OCI-LY3 (cell line): ENCODE measurements around the gene OOSP1.
"Not testable (repeated sequence)": the region's sequence is repeated elsewhere in the genome, so short reads cannot be mapped to it uniquely, and the experiment has no call there.

Experiments
- H2AFZ ChIP-seq: fragments of 200-600, 300-600 bp; shearing (Covaris generic); 2 replicates; pipeline ENCODE4 v1.6.0; 2014; ENCODE audit warnings: antibody characterized with exemption, low read depth, low read length
- H3K27ac ChIP-seq: fragments of 200-600, 300-600 bp; sonication (generic); 2 replicates; pipeline ENCODE4 v1.5.1; 2014; ENCODE audit warnings: mild to moderate bottlenecking, low read length, moderate library complexity, mixed read lengths
- H3K27me3 ChIP-seq: fragments of 200-600, 300-600 bp; sonication (generic); 2 replicates; pipeline ENCODE4 v1.6.1; 2014; ENCODE audit warnings: low read depth, low read length, mixed read lengths
- H3K36me3 ChIP-seq: fragments of 200-600, 300-600 bp; sonication (generic); replicated peaks from 2 replicates; pipeline ENCODE3; 2014; ENCODE audit warnings: low read depth, low read length, mixed read lengths
- H3K4me1 ChIP-seq: fragments of 300-600, 200-600 bp; sonication (generic); 2 replicates; pipeline ENCODE4 v1.6.1; 2014; ENCODE audit warnings: low read length, mixed read lengths
- H3K4me2 ChIP-seq: fragments of 200-600, 300-600 bp; sonication (generic); 2 replicates; pipeline ENCODE4 v1.6.1; 2014; ENCODE audit warnings: low read length, mixed read lengths
- H3K4me3 ChIP-seq: fragments of 300-600, 200-600 bp; sonication (generic); 2 replicates; pipeline ENCODE4 v1.5.1; 2014; ENCODE audit warnings: antibody characterized with exemption, mild to moderate bottlenecking, low read length, moderate library complexity
- H3K79me2 ChIP-seq: fragments of 300-600, 200-600 bp; shearing (Covaris generic); 2 replicates; pipeline ENCODE4 v1.6.1; 2014; ENCODE audit warnings: mild to moderate bottlenecking, low read length, mixed read lengths
- H3K9ac ChIP-seq: fragments of 300-600, 200-600 bp; shearing (Covaris generic); 2 replicates; pipeline ENCODE4 v1.6.0; 2014; ENCODE audit warnings: mild to moderate bottlenecking, low read length, moderate library complexity
- H3K9me3 ChIP-seq: fragments of 200-600, 300-600 bp; shearing (Covaris generic); 2 replicates; pipeline ENCODE4 v1.6.1; 2014; ENCODE audit warnings: low read length, mixed read lengths; ENCODE audit not compliant: insufficient read depth
- H4K20me1 ChIP-seq: fragments of 200-600, 300-600 bp; sonication (generic); 2 replicates; pipeline ENCODE4 v1.6.1; 2016; ENCODE audit warnings: low read length, mixed read lengths; ENCODE audit not compliant: insufficient read depth
- EZH2phosphoT487 ChIP-seq: fragments of 200-600 bp; shearing (Covaris generic); IDR thresholded peaks from 2 replicates; pipeline ENCODE4 v1.6.1; 2018; ENCODE audit warnings: antibody characterized with exemption, mixed run types, low read depth
- TF ChIP-seq, protein P1 (sequence below): fragments of 200-600, 300-600 bp; sonication (generic); IDR thresholded peaks from 2 replicates; pipeline ENCODE4 v1.5.1; 2014; ENCODE audit warnings: antibody characterized with exemption, low read length, low read depth

OOSP1 gene

DNA sequence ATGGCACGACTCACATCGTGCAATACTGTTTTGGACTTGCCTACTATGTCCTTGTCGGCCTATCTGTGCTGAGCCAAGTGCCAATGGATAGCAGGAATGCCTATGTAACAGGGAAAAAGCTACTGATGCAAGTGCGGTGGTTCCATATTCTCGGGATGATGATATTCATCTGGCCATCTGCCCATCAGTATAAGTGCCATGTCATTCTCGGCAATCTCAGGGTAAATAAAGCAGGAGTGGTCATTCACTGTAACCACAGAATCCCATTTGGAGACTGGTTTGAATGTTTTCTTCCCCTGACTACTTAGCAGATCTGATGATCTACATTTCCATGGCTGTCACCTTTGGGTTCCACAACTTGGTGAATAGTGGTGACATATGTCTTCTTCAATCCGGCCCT lies 39.6 kb upstream of the OOSP1 start:
- H2AFZ ChIP-seq: no peak overlapping the region
- no peaks in the 10 kb centered on the region for H3K36me3 ChIP-seq
- H3K4me2 ChIP-seq: no peak overlapping the region
- H3K27me3 ChIP-seq: no peaks in the 10 kb centered on the region
- H3K79me2 ChIP-seq: no peaks in the 10 kb centered on the region
- no peaks in the 10 kb centered on the region for H3K9me3 ChIP-seq
- H3K9ac ChIP-seq: no peak overlapping the region
- H3K4me3 ChIP-seq: no peak overlapping the region
- H3K27ac ChIP-seq: no peak overlapping the region
- no peaks in the 10 kb centered on the region for H3K4me1 ChIP-seq
- no peak for TF ChIP-seq EZH2phosphoT487
- TF ChIP-seq, protein P1, sequence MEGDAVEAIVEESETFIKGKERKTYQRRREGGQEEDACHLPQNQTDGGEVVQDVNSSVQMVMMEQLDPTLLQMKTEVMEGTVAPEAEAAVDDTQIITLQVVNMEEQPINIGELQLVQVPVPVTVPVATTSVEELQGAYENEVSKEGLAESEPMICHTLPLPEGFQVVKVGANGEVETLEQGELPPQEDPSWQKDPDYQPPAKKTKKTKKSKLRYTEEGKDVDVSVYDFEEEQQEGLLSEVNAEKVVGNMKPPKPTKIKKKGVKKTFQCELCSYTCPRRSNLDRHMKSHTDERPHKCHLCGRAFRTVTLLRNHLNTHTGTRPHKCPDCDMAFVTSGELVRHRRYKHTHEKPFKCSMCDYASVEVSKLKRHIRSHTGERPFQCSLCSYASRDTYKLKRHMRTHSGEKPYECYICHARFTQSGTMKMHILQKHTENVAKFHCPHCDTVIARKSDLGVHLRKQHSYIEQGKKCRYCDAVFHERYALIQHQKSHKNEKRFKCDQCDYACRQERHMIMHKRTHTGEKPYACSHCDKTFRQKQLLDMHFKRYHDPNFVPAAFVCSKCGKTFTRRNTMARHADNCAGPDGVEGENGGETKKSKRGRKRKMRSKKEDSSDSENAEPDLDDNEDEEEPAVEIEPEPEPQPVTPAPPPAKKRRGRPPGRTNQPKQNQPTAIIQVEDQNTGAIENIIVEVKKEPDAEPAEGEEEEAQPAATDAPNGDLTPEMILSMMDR: no peak
- no peaks in the 10 kb centered on the region for H4K20me1 ChIP-seq

DNA sequence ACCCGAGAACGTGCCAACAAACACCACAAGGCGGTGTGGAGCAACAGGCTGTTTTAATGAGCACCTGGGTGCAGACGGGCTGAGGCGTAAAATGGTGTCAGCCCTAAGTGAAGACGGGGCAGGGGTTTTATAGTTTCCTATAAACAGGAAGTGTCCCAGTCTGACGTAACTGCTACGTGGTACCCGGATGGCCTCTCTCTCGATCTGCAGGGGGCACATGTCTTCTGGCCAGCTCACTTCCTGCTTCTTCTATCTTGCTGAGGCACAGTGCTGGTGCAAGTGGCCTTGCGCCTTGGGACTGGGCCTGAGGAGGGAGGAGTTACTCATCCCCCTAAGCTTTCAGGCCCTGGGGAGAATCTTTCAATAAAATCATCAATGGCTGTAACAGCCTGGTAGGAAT lies 38.7 kb upstream of the OOSP1 start:
- H4K20me1 ChIP-seq: no peaks in the 10 kb centered on the region
- H3K4me1 ChIP-seq: no peaks in the 10 kb centered on the region
- no peak overlapping the region for H2AFZ ChIP-seq
- no peak overlapping the region for H3K27ac ChIP-seq
- H3K27me3 ChIP-seq: no peaks in the 10 kb centered on the region
- no peak overlapping the region for H3K4me3 ChIP-seq
- TF ChIP-seq EZH2phosphoT487: no peak
- TF ChIP-seq, protein P1: no peak
- H3K36me3 ChIP-seq: no peaks in the 10 kb centered on the region
- H3K4me2 ChIP-seq: no peak overlapping the region
- no peak overlapping the region for H3K9ac ChIP-seq
- H3K79me2 ChIP-seq: no peaks in the 10 kb centered on the region
- H3K9me3 ChIP-seq: no peaks in the 10 kb centered on the region

DNA sequence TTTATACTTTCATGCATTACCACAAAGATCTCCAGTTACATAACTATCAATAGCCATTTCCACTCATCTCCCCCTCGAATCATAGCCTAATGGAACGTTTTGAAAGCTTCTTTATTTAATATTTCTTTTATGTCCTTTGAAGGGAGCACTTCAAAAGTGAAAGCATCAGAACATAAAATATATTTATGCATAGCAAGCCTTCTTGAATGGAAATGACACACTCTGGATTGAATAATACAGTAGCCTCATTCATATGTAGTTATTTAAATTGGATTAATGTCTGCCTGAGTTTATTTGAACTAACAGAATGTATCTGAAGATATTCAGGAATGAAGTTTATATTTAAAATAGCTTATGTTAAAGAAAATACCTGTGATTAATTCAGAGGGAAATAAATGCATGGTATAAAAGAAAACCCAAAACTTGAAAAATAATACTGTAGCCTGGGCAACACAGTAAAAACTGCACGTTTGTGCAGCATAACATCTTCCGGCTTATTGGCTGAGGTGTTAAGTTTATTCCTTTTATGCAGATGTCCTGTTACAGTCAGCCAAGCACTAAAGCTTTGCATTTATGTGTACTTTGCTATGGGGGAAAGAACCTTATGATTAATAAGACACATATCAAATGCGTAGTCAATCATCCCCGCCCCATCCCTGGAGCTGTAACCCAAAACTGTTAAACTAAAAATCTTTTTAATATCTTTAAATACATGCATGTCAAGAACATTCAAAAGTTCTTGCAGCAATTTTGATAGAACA lies 37.7 kb upstream of the OOSP1 start:
- TF ChIP-seq EZH2phosphoT487: no peak
- TF ChIP-seq, protein P1: no peak
- Histone ChIP-seq H3K36me3 (no peaks in the 10 kb centered on the region), H3K79me2 (no peaks in the 10 kb centered on the region), H3K4me1 (no peaks in the 10 kb centered on the region), H3K9me3 (no peaks in the 10 kb centered on the region), H4K20me1 (no peaks in the 10 kb centered on the region), H3K27me3 (no peaks in the 10 kb centered on the region), H3K4me3 (no peak overlapping the region), H3K4me2 (no peak overlapping the region), H2AFZ (no peak overlapping the region), H3K27ac (no peak overlapping the region), H3K9ac (no peak overlapping the region)

DNA sequence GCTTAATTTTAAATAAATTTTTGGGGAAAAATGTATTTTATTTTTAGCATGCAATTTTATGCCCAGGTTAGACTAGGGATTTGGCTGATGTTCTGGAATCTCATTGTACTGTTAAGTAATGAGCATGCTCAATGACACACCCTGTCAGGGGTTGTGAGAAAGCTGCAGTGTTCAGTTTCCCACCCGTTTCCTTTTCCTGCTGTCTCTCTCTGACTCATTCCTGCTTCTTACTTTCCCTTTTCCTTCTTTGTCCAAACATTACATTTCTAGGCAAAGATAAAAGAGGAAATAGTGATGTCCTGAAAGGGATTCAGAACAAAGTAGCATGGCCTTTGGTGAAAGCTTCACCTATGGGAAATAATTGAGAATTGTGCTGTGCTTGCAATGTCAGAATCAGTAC lies 36.9 kb upstream of the OOSP1 start:
- H3K27ac ChIP-seq: no peak overlapping the region
- H2AFZ ChIP-seq: no peak overlapping the region
- H3K4me3 ChIP-seq: no peak overlapping the region
- no peak for TF ChIP-seq EZH2phosphoT487
- TF ChIP-seq, protein P1: no peak
- H3K36me3 ChIP-seq: no peaks in the 10 kb centered on the region
- no peaks in the 10 kb centered on the region for H3K9me3 ChIP-seq
- H3K4me2 ChIP-seq: no peak overlapping the region
- H4K20me1 ChIP-seq: no peaks in the 10 kb centered on the region
- no peaks in the 10 kb centered on the region for H3K4me1 ChIP-seq
- no peaks in the 10 kb centered on the region for H3K79me2 ChIP-seq
- H3K9ac ChIP-seq: no peak overlapping the region
- no peaks in the 10 kb centered on the region for H3K27me3 ChIP-seq

DNA sequence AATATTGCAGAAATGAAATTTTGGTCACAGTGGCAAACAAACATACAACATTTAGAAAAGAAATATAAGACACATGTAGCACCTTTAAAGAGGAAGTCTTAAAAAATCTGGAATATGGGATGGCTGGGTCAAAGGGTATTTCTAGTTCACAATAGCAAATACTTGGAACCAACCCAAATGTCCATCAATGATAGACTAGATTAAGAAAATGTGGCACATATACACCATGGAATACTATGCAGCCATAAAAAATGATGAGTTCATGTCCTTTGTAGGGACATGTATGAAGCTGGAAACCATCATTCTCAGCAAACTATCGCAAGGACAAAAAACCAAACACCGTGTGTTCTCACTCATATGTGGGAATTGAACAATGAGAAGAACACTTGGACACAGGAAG lies 34.7 kb upstream of the OOSP1 start:
- H4K20me1 ChIP-seq, H3K27me3 ChIP-seq, H3K27ac ChIP-seq, H2AFZ ChIP-seq, H3K9me3 ChIP-seq, H3K4me2 ChIP-seq, H3K4me1 ChIP-seq, H3K4me3 ChIP-seq, H3K79me2 ChIP-seq, H3K9ac ChIP-seq, H3K36me3 ChIP-seq: not testable (repeated sequence)
